Measurements from ENCODE around the gene GAL3ST2.
A peak's percentile ranks its signal among the peaks of the same experiment; 100 is the strongest.
"Not testable (repeated sequence)": the region's sequence is repeated elsewhere in the genome, so short reads cannot be mapped to it uniquely, and the experiment has no call there.

Gene GAL3ST2

DNA sequence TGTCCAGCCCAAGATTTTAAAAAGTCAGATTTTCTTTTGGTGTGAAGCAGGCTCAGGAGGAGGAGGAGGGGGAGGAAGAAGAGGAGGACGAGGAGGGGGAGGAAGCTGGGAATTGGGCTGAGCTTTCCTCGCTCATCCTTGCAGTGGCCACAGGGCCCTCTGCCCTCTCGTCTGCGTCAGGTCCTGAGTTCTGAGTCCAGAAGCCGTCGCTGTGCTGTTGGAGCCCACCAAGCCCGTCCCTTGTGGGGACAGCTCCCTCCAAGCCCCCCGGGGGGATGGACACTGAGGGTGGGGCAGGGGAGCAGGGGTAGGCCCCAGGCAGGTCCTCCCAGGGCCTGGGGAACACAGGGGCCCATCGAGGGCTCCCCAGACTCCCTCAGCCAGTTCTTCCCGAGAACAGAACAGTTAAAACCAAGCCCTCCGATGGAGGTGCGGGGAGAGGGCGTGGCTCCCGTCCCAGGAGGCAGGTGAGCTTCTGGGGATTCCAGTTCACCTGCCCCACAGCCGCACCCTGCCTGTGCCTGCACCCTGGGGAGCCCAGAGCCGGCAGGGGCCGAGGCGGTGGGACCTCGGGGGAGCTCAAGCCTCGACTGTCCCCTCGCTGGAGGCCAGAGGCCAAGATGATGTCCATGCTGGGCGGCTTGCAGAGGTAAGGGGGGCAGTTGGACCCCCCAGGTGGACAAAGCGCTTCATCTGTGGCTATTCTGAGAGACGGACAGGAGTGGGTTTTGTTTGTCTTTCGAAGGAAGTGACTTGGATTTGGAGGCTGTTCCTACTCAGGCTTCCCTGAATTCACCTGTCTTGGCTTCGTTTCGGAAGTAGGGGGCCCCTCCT is at the start of gene GAL3ST2:
TSS of gene GAL3ST2 (plus strand) at position 487 of the 834 bp plus-strand sequence. CDS start at position 621, 134 bp downstream.
- DNase-seq (ENCODE audit: low read depth in 3 of 3) = no peak

DNA sequence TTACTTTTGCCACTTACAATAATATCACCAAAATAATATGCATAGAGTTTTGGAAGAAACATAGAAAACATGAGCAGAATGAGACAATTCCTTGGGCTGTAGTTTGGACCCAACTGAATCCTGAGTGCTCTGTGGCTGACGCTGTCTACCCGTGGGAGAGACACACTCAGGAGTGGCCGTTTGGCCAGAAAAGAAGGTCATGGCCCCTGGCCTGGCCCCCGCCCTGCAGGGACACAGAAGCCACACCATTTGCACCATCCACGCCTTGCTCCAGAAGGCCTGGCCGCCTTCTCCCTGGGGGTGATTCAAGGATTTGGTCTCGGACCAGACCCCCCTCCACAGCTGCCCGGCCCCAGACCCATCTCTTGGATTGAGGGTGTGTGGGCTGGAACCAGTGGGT is 48.6 kb upstream of the GAL3ST2 start:
- no peak for DNase-seq (ENCODE audit: low read depth in 3 of 3)

DNA sequence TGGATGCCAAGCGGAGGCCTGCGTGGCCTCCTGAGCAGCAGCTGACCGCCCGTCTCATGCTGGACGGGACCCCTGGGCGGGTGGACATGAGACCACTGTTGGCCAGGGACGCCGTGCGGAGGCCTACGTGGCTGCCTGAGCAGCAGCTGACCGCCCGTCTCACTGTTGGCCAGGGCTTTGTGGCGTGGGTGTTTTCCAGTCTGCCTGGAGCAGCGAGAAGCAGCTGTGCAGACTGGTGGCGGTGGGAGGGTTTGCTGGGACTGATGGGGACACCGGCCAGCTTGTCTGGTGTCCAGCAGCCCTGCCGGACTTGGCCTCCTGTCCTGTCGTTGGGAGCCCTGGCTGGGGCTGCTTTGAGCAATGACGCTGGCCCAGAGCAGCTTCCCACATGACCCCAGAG is 48.0 kb upstream of the GAL3ST2 start:
- no peak for DNase-seq (ENCODE audit: low read depth in 3 of 3)

DNA sequence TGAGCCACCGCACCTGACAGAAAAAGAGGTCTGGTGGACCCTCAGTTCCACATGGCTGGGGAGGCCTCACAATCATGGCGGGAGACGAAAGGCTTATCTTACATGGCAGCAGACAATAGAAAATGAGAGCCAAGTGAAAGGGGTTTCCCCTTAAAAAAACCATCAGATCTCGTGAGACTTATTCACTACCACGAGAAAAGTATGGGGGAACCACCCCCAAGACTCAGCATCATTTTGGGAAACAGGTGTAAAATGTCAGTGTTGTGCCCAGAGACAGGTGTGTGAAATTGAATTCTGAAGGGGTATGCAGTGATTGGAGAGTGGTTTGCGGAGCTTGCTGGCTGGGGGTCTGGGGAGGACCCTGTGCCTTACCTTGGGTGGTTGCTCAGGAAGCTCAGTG is 46.8 kb upstream of the GAL3ST2 start:
- DNase-seq (ENCODE audit: low read depth in 3 of 3) = no peak

DNA sequence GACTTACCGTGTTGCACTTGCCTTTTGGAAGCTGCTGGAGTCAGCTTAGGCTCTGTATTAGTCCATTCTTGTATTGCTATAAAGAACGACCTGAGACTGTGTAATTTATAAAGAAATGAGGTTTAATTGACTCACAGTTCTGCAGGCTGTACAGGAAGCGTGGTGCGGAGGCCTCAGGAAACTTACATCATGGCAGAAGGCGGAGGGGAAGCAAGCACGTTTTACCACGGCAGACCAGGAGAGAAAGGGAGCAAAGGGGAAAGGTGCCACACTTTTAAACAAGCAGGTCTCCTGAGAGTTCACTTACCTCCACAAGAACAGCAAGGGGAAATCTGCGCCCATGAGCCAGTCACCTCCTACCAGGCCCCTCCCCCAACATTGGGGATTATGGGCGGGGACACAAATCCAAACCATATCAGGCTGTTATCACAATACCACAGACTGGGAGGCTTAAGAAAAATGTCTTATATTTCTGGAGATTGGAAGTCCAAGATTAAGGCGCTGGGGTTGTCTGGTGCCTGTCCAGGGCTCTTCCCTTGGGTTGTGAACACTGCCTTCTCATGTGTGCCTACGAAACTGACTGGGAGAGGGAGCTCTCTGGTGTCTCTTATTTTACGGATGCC is 45.8 kb upstream of the GAL3ST2 start:
- DNase-seq (ENCODE audit: low read depth in 3 of 3) = no peak

DNA sequence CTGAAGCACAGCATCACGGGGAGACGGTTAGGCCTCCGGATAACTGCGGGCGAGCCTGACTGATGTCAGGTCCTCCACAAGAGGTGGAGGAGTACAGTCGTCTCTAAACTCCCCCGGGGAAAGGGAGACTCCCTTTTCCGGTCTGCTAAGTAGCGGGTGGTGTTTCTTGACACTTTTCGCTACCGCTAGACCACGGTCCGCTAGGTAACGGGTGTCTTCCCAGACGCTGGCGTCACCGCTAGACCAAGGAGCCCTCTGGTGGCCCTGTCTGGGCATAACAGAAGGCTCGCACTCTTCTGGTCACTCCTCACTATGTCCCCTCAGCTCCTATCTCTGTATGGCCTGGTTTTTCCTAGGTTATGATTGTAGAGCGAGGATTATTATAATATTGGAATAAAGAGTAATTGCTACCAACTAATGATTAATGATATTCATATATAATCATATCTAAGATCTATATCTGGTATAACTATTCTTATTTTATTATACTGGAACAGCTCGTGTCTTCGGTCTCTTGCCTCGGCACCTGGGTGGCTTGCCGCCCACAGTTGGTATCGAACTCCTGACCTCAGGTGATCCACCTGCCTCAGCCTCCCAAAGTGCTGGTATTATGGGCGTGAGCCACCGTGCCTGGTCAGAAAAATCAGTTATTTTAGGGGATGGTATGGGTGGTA is 44.0 kb upstream of the GAL3ST2 start:
- peak in 2 of 3 experiments; percentile 35 for DNase-seq (ENCODE audit: low read depth in 3 of 3)

DNA sequence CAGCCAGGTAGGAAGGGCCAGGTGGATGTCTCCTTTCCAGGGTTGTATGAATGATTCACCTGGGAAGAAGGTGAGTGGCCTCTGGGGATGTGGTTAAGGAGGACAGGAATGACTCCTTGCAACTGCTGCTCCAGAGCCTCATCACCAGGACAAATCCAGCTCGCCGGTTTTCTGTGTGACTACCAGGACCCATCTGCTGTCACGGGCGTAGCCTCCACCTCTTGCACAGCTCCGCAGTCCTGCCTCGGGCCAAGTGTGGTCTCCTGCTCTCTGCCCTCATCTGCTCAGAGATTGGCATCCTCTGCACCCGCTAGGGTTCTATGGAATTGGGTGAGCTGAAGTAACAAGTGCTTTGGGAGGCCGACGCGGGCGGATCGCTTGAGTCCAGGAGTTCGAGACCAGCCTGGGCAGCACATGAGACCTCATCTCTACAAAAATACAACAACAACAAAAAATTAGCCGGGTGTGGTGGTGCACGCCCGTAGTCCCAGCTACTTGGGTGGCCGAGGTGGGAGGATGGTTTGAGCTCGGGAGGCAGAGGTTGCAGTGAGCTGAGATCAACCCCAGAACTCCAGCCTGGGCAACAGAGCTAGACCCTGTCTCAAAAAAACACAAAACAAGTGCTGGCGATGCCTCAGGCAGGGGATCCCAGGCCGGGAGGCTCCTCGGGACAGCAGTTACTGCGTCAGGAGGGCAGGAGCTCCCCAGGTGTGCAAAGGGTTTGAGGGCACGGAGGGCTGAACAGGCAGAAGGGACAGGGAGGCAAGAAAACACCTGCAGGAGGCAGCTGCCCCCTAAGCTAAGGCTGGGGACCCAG is 43.0 kb upstream of the GAL3ST2 start:
- DNase-seq (ENCODE audit: low read depth in 3 of 3) = no peak

DNA sequence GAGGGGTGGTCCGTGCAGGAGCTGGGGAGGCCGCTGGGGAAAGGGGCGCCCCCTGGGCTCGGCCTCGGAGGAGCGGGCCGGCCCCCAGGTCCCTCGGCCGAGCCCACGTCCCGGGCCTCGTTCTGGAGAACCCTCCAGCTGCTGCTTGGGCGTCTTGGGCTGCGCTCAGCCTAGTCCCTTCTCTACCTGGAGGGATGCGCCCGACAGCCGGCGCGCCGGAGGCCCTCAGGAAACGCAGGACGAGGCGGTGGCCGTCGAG is 42.5 kb upstream of the GAL3ST2 start:
- DNase-seq (ENCODE audit: low read depth in 3 of 3) = no peak

DNA sequence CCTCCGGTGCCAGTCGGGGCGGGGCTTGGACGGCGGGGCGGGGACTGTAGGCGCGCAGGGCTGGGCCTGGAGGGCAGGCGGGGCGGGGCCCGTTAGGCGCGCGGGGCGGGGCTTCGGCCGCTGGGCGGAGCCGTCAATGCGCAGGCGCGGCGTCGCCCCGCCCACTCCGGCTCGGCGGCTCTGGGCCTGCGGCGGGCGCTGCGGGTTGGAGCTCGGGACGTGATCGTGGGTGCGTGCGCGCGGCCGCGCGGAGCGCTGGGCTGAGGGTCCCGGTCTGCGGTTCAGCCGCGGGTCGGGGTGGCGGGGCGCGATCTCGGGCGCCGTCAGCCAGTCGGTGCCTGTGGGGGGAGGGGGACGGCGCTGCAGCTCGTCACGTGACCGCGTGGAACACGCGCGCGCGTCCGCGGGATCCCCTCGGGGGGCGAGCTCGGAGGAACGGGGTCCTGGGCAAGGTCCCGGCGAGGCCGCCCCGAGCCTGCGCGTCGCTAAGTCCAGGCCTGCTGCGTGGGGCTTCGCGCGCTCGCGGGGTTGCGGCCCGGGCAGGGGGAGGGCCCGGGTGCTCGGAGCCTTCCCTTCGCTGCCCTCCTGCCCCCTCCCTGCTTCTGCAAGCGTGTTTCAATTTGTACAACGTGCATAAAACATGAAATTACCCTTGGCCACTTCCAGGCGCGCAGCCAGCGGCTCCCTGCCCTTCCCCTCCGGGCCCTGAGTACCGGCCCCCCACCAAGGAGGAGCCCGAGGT is 42.0 kb upstream of the GAL3ST2 start, which contains the start of gene D2HGDH:
TSS of gene D2HGDH (plus strand) at position 164 of the 742 bp plus-strand sequence. CDS start 595 bp downstream, outside the sequence.
- DNase-seq (ENCODE audit: low read depth in 3 of 3) = peak; percentile 86 to 96 (median 90)

DNA sequence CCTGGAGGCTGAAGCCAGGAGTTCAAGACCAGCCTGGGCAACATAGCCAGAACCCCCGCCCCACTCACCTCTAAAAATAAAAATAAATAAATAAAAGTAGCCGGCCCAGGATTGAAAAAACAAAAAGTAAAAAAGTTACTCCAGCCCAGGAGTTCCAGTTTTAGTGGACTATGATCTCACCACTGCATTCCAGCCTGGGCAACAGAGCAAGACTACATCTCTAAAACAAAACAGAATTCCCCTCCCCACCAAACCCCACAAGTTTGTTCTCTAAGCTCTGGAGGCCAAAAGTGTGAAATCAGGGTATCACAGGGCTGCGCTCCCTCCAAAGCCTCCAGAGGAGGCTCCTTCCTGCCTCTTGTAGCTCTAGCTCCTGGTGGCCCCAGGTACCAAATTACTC is 40.5 kb upstream of the GAL3ST2 start:
- DNase-seq (ENCODE audit: low read depth in 3 of 3) = no peak

DNA sequence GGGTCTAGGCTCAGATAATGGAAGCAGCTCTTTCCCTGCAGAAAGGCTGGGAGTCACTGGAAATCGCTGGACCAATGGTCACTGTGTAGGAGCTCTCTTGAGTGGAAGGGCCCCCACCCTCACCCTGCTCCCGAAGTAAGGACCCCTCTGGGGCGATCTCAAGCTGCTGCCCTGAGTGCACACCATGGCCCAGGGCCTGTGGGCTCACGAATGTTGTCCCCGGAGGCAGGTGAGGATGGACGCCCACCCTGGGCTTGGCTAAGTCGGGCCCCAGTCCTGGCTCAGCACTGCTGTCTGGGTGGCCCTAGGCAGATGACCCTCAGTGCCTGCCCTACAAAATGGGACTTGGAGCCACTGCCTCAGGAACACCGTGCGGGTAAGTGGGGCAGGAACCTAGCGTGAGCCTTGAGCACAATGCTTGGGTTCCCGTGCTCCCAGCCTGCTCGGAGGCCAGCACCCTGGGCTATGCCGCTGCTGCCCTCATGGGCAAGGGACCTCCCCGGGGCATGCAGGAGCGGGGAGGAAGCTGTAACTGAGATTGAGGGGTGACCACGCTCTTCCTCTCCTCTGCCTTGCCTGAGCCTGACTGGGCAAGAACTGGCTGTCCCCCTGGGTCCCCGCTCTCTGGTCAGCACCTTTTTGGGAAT is 38.5 kb upstream of the GAL3ST2 start:
- no peak for DNase-seq (ENCODE audit: low read depth in 3 of 3)

DNA sequence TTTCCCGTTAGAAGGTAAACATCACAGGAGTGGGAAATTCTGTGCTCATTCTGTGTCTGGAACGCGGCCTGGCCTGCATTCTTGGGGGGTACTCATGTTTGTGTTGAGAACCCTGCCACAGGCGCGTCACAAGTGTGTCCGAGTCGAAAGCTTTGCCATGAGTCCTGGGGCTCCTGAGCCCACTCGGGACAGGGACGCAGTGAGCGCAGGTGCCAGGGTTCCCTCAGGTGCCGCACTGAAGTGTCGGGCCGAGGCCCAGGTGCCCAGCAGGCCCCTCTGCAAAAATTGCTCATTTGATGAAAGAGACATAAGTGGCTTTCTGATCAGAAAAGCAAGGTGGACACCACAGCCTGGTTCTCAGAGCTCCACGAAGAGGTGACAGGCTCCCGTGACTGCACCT is 37.4 kb upstream of the GAL3ST2 start:
- DNase-seq (ENCODE audit: low read depth in 3 of 3) = no peak

DNA sequence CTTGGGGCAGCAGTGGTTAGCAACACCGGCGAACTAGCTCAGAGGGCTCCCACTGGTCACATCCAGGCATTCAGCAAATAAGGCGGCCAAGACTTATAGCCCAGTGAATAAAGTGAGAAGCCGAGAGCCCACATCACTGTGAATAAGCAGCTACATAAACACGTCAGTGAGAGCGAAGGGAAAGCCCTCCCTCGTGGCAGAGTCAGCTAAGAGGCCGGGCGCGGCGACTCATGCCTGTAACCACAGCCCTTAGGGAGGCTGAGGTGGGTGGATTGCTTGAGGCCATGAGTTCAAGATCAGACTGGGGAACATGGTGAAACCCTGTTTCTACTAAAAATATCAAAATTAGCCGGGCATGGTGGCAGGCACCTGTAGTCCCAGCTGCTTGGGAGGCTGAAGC is 37.0 kb upstream of the GAL3ST2 start:
- peak; percentile 31 to 33 (median 32) for DNase-seq (ENCODE audit: low read depth in 3 of 3)

DNA sequence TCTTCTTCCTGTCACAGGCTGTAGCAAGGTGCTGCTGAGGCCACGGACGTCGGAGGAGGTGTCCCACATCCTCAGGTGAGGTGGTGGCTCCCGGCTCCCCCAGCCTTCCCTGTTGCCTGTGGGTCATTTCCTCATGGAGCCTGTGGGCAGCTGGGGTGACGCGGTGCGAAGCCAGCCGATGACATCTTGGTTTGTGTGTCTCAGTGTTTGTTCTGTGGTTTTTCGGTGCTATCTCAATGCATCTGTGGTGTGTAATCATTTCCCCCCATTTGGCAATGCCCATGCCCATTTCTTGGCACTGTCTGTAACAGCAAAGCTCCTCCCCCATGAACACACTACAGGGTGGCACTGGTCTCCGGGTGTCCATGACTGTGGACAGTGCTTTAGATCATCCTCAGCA is 35.6 kb upstream of the GAL3ST2 start:
- DNase-seq (ENCODE audit: low read depth in 3 of 3) = no peak

DNA sequence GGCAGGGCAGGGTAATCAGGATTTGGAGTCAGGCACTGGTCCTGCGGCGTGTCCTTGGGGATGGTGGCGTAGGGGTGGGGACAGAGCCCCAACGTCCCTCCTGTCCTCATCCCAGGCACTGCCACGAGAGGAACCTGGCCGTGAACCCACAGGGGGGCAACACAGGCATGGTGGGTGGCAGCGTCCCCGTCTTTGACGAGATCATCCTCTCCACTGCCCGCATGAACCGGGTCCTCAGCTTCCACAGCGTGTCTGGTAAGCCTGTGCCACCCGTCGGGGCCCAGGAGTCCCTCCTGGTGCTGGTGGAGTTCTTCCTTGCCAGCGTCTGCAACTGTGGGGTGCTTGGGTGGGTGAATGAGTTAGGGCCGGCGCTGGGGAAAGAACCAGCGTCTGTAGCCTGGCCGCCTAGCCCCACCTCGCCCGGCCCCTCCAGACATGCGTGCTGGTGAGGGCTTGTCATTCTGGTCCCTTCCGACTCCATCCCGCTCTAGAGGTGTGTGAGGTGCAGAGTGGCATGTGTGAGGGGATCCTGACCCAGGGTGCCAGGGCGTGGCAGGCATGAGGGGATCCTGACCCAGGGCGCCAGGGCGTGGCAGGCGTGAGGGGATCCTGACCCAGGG is 34.2 kb upstream of the GAL3ST2 start:
- no peak for DNase-seq (ENCODE audit: low read depth in 3 of 3)

DNA sequence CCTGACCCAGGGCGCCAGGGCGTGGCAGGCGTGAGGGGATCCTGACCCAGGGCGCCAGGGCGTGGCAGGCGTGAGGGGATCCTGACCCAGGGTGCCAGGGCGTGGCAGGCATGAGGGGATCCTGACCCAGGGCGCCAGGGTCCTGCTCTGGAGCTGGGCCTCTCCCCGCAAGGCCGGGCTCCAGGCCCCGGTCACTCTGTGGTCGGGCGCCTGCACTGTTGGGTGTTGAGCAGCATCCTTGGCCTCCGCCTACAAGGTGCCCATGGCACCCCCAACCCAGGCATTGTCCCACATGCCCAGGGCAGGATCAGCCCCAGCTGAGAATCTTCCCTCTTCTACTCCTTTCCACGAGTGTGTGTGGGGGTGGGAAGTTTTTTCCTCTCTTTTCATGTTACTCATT is 33.6 kb upstream of the GAL3ST2 start:
- not testable (repeated sequence) for DNase-seq (ENCODE audit: low read depth in 3 of 3)

DNA sequence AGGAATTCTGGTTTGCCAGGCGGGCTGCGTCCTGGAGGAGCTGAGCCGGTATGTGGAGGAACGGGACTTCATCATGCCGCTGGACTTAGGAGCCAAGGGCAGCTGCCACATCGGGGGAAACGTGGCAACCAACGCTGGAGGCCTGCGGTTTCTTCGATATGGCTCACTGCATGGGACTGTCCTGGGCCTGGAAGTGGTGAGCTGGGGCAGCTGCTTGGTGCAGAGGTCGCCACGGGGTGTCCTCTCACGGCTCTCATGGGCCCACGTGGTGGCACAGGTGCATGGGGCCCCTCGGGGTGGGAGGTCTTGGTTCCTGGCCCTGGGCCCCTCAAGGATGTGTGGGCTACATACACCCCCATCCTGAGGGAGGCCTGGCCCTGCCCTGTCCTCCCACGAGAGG is 33.0 kb upstream of the GAL3ST2 start:
- no peak for DNase-seq (ENCODE audit: low read depth in 3 of 3)

DNA sequence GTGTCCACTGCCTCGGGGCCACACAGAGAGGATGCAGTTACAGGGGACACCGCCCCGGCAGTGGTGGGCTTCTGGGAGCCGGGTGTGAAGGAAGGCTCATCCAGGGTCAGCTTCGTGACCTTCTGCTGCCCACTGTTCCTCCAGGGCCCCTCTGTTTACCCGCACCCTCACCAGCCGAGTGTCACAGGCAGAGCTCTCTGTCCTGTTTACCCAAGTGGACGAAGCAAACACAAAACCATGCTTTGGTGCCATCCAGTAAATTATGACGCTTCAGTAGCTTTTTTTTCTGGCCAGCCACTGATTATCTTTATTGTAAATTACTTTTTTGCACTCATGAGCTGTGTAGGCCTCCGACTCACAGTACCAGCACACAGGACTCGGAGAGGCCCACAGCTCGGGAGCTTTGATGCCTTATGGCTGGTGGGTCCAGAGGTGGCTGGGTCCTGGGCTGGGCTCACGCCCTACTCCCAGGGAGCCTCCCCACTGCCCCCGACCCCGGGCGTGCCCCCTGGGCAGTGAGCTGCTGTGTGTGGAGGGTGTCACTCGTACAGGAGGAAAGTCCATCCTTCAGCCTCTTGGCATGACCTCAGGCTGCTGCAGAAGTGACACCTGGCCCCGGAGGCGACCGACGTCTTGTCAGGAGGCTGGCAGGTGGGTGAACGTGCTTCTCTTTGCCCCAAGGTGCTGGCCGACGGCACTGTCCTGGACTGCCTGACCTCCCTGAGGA is 32.4 kb upstream of the GAL3ST2 start:
- no peak for DNase-seq (ENCODE audit: low read depth in 3 of 3)

DNA sequence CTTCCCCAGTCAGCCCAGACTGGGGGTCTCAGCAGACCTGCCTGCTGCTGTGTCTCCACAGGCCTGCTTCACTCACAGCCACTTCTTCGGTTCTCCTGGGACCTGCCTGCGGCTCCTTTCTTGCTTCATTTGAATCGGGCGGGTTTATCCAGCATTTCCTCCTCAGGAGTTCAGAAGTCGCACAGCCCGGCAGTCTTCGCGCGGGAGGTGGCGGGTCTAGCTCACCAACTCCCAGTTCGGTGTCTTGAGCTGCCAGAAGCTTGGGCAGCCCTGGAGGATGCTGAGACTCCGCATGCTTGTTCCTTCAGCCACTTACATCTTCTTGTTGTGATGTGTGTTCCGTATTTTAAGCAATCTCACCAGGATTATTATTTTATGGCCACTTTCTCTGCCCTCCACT is 31.3 kb upstream of the GAL3ST2 start:
- DNase-seq (ENCODE audit: low read depth in 3 of 3) = no peak

DNA sequence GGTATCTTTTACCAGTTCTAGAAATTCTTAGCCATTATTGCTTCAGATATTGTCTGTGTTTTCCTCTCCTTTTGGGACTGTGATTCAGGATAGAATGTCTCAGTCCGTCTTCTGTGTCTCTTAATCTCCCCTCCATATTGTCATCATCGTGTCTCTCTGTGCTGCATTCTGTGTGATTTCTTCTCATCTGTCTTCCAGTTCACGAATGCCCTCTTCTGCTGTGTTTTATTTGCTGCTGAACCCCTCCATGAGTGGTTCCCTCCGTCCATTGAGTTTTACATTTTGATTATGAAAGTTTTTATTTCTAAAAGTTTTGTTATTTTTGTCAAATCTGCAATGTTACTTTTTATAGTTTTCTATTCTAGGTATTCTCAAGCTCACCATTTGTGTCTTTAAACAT is 30.5 kb upstream of the GAL3ST2 start:
- no peak for DNase-seq (ENCODE audit: low read depth in 3 of 3)

Data from stimulated activated CD4-positive, alpha-beta T cell treated with anti-CD3 and anti-CD28 coated beads, TNF-alpha, amount 100 ng/mL, for 4 hours (primary cell).